GM12891 (cell line): ENCODE measurements around the gene CORO1C.

ENCODE experiments used
- PAX5 ChIP-seq: IDR thresholded peaks from 2 replicates; pipeline ENCODE4 v1.6.1; 2011; ENCODE audit warnings: low read length, moderate library complexity, mild to moderate bottlenecking; ENCODE audit not compliant: insufficient read depth, severe bottlenecking
- POLR2A ChIP-seq: IDR thresholded peaks from 2 replicates; pipeline ENCODE4 v1.6.1; 2011; ENCODE audit warnings: low read depth, low read length, control low read depth
- POLR2AphosphoS5 ChIP-seq: IDR thresholded peaks from 2 replicates; pipeline ENCODE4 v1.6.1; 2011; ENCODE audit warnings: low read depth, low read length, control low read depth
- SPI1 ChIP-seq: IDR thresholded peaks from 2 replicates; pipeline ENCODE4 v1.6.1; 2011; ENCODE audit warnings: low read depth, low read length, control low read depth
- TAF1 ChIP-seq: IDR thresholded peaks from 2 replicates; pipeline ENCODE4 v1.6.1; 2011; ENCODE audit warnings: low read depth, low read length, control low read depth

GRCh38 chr12:108637222-108637971, 93.9 kb downstream of the CORO1C start:
- TF ChIP-seq SPI1 (no peak), TAF1 (no peak), POLR2A (no peak), POLR2AphosphoS5 (no peak), PAX5 (no peak)
